Embryonic facial prominence (tissue), 1 donor: ENCODE results near the gene USP16.
"Not testable (repeated sequence)": the region's sequence is repeated elsewhere in the genome, so short reads cannot be mapped to it uniquely, and the experiment has no call there.

Experiments used
- DNase-seq: peaks from one replicate; pipeline ENCODE4 v3.0.0-alpha.2; 2016; ENCODE audit errors: extremely low spot score

Gene USP16

GRCh38 chr21:29033301-29033700 lies 8.8 kb downstream of the USP16 start:
- DNase-seq = no peak

DNA sequence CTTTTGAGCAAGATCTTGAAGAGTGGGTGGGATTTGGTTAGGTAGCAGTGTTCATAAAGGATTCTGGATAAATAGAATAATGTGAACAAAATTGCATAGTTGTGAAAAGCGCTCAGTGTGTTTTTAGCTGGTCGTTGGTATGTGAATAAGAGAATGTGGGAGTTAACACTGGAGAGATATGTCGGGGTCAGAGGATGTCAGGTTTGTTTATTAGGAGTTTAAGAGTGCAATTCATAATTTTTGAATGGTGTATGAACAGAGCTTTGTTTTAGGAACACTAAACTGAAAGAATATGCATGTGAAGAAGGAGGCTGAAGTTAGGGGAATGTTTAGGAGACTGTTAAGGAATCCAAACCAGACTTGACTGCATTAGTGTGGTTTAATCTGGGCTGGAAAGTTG lies 9.4 kb downstream of the USP16 start:
- DNase-seq = no peak

DNA sequence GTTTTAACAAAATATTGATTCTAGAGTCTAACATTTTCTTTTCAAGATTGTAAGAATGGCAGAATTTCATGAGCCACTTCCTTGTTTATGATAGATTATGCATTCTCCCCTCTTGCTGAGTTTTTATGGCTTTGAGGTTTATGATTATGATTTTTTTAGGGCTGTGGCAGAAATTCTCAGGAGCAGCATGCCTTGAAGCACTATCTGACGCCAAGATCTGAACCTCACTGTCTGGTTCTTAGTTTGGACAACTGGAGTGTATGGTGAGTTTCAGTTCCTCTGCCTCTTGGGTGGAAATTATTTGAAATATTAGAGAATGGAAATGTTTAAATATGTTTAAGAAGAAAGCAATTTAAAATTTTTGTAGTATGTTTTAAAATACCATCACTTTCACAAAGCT lies 10.2 kb downstream of the USP16 start:
- no peak for DNase-seq

GRCh38 chr21:29052224-29052623 lies 27.8 kb downstream of the USP16 start:
- DNase-seq = no peak

DNA sequence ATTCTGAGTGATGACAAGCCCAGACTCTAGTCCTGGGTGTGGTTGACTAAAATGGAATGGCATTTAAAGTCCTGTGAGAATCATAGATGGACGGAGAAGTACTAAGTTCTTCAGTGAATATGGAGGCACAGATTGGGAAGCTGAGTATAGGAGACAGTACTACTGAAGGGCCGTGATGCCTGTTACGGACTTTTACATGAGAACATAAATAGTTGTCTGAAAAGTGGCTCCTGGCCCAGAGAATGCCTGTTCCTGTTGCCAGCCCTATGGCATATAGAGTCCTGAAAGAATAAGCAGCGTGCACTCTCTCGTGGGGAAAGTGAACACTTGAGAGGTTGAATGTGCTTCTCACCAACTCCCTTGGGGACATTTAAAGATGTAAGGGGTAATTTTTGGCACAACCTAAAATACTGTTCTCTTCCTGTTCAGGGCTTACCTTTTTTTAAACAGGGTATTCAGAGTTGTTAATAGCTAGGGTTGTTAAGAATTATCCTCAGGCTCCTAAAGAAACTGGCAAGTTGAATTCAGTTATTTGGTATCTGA lies 28.6 kb downstream of the USP16 start:
- DNase-seq = no peak

- no peak for DNase-seq
Measured at GRCh38 chr21:29053656-29054055, 29.2 kb downstream of the USP16 start.

DNA sequence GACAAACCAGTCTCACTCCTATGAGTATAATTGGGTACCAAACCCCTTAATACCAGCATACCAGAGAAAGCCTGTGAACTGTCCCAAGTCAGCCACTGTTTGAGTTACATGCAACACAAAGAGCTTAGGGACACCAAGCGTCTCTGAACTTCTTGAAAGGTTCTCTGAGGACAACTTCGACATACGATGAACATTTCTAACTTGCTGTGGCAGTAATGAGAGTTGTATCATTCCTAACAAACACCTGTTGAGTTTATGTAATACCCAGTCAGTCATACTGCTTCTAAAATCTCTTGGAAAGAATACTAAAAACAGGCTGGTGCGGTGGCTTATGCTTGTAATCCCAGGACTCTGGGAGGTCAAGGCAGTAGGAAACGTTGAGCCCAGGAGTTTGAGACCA lies 30.6 kb downstream of the USP16 start:
- no peak for DNase-seq

DNA sequence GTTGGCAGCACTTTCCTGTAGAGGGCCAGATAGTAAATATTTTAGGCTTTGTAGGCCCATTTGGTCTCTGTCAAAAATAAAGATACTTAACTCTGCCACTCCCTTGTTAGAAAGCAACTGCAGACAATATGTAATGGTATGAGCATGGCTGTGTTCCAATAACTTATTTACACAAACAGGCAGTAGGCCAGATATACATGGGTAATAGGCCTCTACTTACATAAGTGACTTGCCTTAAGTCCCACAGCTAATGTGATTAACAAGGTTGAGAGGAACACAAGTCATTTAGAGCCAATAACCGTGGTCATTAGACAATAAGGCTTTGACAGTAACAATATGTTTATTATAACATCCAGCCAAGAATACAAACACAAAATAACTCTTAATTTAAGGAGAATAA lies 31.5 kb downstream of the USP16 start:
- DNase-seq = no peak

- no peak for DNase-seq
Measured at GRCh38 chr21:29056538-29057050, 32.1 kb downstream of the USP16 start.

DNA sequence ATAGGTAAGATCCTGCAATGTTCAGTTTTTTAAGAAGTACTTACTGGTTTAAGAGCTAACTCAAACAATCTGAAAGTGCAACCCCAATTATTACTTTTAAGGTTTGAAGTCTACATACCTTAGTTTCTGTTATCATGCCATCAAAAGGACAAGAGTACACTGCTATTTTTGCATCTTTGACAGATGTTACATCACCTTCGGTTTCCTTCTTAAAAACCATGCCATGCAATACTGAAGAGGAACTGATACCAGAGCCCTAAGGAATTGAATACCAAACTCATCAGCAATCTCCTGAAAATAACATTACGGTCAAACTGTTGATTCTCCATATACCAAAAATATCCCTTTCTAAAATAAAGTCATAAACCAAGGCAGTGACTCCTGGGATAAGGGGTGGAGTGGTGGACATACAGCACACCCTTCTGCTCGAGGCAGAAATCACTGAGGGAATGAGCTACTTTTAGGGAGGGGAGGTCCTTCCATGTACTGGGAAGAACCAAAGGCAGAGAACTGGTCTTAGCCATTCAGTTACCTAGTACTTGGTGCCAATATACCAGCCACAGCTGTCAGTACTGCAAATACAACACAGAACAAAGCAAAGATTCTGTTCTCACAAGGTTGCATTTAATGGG lies 40.5 kb downstream of the USP16 start:
- no peak for DNase-seq

GRCh38 chr21:29072873-29073221 lies 48.4 kb downstream of the USP16 start:
- no peak for DNase-seq

DNA sequence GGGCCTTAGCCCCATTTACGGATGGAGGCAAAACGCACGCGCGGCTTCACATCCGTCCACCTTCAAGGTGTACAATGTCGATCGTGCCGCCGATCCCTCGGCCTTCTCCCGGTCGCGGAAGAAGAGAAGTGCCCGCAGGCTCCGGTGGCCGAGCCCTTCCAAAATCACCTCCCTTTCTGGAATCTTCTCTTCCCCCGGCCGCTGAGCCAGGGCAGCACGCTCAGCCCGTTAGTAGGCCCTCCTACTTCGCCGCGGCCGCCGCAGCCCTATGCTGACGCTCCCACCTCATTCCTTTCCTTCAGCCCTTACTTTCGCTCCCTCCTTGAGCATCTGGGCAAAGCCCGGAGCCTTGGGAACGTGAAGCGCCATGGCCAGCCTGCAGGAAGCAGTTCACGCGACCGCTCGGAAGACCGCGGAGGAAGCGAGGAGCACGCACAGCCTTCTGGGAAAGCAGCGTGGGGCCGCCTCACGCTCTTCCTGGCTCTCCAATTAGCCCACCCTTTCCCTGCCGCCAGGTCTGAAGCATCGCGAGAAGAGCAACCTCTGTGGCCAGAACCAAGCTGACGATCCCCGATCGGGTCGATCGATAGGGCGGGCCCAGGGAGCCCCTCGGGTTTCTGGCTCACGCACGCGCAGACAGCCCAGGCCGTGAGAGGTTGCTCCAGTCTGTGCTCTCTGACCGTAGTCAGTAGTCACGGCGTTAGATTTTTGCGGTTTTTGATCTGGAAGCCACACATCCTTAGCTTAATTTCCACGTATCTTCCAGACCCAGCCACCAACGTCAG lies 48.9 kb downstream of the USP16 start, which contains the start of gene CCT8:
TSS of gene CCT8 (minus strand) at position 427 of the 785 bp plus-strand sequence. CDS start at position 369, 58 bp downstream.
- DNase-seq = peak; percentile 98

GRCh38 chr21:29074007-29074376 lies 49.5 kb downstream of the USP16 start:
- no peak for DNase-seq

GRCh38 chr21:29074783-29075182 lies 50.3 kb downstream of the USP16 start:
- no peak for DNase-seq

GRCh38 chr21:29075706-29076466 lies 51.4 kb downstream of the USP16 start:
- DNase-seq = no peak

- DNase-seq = not testable (repeated sequence)
Measured at GRCh38 chr21:29076731-29077640, 52.5 kb downstream of the USP16 start.

- DNase-seq = no peak
Measured at GRCh38 chr21:29077651-29078090, 53.2 kb downstream of the USP16 start.

DNA sequence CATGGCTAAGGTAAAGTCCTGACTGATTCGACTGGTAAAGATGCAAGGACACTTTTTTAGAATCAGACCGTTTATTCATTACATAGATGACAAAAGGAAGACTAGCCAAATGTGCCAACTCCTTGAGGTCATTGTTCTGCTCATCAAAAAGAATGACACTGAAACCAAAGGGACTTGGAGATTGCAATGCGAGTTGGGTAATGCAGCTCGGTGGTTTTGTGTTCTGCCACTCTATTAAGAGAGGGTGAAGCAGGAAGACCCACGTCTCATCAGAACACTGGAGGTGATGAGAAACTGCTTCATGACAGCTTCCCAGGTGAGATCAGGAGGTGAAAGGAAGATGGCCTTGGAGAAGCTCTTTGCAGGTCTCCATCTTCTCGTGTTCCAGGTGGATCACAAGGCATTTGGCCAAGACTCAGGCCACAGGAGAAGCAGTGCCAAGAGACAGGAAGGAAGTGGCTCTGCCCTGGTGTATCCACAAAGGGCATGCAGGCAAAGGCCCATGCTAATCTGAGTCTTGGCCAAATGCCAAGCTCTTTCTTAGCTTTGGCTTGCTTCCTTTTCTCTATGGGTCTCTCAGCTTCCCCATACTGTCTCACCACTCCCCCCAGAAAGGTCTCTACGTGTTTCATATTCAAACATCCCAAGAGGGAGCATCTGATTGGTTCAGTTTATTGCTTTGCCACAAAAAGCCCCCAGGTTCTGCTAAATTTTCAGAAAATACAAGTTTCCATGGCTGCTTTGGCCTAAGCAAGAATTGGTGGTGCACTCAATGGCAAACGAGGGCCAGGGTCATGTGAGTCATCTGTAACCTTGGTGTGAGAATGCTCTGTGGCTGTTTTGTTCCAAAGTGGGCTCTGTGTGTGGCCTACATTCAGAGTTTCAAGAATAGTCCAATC lies 54.6 kb downstream of the USP16 start:
- DNase-seq = no peak

DNA sequence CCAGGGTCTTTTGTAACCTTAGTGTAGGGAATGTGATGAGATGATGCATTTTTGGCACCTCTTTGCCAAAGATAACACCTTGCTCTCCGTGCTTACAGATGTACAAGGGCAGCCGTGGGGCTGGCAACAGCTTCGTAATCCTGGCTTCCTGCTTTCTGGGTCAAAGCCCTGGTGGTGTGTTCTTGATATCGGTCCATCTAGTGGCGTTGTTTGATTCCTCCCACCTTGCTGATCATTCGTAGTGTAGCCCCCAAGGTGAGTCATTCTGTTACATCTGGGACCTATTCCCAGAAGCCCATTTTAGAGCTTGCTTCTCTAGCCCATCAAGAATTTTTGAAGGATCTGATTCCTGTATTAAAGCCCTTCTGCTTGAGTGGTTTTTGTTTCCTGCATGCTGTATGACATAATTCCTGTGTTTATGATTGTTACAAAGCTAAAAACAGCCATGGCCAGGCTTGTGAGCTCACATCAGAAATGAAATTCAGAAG lies 56.0 kb downstream of the USP16 start:
- DNase-seq = no peak
